ENCODE results near the gene ACP3.
"Not testable (repeated sequence)": the region's sequence is repeated elsewhere in the genome, so short reads cannot be mapped to it uniquely, and the experiment has no call there.

DNA sequence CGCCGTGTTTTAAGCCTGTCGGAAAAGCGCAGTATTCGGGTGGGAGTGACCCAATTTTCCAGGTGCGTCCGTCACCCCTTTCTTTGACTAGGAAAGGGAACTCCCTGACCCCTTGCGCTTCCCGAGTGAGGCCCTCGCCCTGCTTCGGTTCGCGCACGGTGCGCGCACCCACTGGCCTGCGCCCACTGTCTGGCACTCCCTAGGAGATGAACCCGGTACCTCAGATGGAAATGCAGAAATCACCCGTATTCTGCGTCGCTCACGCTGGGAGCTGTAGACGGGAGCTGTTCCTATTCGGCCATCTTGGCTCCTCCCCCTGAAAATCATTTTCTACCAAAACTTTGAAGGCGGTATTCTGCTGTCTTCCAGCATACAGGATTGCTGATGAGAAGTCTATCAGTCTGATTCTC, 59.7 kb downstream of the ACP3 start:
- TF ChIP-seq, protein P1, sequence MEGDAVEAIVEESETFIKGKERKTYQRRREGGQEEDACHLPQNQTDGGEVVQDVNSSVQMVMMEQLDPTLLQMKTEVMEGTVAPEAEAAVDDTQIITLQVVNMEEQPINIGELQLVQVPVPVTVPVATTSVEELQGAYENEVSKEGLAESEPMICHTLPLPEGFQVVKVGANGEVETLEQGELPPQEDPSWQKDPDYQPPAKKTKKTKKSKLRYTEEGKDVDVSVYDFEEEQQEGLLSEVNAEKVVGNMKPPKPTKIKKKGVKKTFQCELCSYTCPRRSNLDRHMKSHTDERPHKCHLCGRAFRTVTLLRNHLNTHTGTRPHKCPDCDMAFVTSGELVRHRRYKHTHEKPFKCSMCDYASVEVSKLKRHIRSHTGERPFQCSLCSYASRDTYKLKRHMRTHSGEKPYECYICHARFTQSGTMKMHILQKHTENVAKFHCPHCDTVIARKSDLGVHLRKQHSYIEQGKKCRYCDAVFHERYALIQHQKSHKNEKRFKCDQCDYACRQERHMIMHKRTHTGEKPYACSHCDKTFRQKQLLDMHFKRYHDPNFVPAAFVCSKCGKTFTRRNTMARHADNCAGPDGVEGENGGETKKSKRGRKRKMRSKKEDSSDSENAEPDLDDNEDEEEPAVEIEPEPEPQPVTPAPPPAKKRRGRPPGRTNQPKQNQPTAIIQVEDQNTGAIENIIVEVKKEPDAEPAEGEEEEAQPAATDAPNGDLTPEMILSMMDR (IDR thresholded peaks at IDR 0.05; ENCODE audit: insufficient read depth, low read length, poor library complexity, severe bottlenecking): not testable (repeated sequence)
- not testable (repeated sequence) for TF ChIP-seq EZH2phosphoT487 (conservative IDR thresholded peaks at IDR 0.05; ENCODE audit: low read length)

All from SU-DHL-6 (cell line).